ENCODE results near the gene GNAQ.

Gene GNAQ

GRCh38 chr9:78031444-78031892 lies at the start of gene GNAQ:
TSS of gene GNAQ (minus strand) at chr9:78031811. CDS start at chr9:78031235, 576 bp downstream.
- no peak for DNase-seq

GRCh38 chr9:78074385-78075291 lies 43.0 kb upstream of the GNAQ start:
- DNase-seq = peak; percentile 43

- DNase-seq = no peak
Measured at GRCh38 chr9:78073722-78074121, 42.1 kb upstream of the GNAQ start.

GRCh38 chr9:78072586-78073199 lies 41.1 kb upstream of the GNAQ start:
- DNase-seq = peak; percentile 58

- DNase-seq = no peak
Measured at GRCh38 chr9:78070521-78070920, 38.9 kb upstream of the GNAQ start.

GRCh38 chr9:78064075-78064474 lies 32.5 kb upstream of the GNAQ start:
- DNase-seq = no peak

- DNase-seq = no peak
Measured at GRCh38 chr9:78062710-78063109, 31.1 kb upstream of the GNAQ start.

GRCh38 chr9:78054218-78054617 lies 22.6 kb upstream of the GNAQ start:
- DNase-seq = peak; percentile 46

- no peak for DNase-seq
Measured at GRCh38 chr9:78053627-78054026, 22.0 kb upstream of the GNAQ start.

GRCh38 chr9:78050421-78050820 lies 18.8 kb upstream of the GNAQ start:
- no peak for DNase-seq

- no peak for DNase-seq
Measured at GRCh38 chr9:78049484-78049883, 17.9 kb upstream of the GNAQ start.

- no peak for DNase-seq
Measured at GRCh38 chr9:78047106-78047505, 15.5 kb upstream of the GNAQ start.

- DNase-seq = no peak
Measured at GRCh38 chr9:78046112-78046511, 14.5 kb upstream of the GNAQ start.

GRCh38 chr9:78044886-78045285 lies 13.3 kb upstream of the GNAQ start:
- DNase-seq = no peak

- DNase-seq = no peak
Measured at GRCh38 chr9:78044189-78044588, 12.6 kb upstream of the GNAQ start.

- no peak for DNase-seq
Measured at GRCh38 chr9:78041971-78042370, 10.4 kb upstream of the GNAQ start.

GRCh38 chr9:78040726-78041125 lies 9.1 kb upstream of the GNAQ start:
- DNase-seq = no peak

- no peak for DNase-seq
Measured at GRCh38 chr9:78038620-78039300, 7.1 kb upstream of the GNAQ start.

- DNase-seq = peak; percentile 75
Measured at GRCh38 chr9:78035383-78035993, 3.9 kb upstream of the GNAQ start.

- no peak for DNase-seq
Measured at GRCh38 chr9:78033870-78034269, 2.3 kb upstream of the GNAQ start.

GRCh38 chr9:78032730-78033457 lies 1.3 kb upstream of the GNAQ start:
- DNase-seq = peak; percentile 23
